SW480 (cell line): ENCODE results near the gene PDILT.
"Not testable (repeated sequence)": the region's sequence is repeated elsewhere in the genome, so short reads cannot be mapped to it uniquely, and the experiment has no call there.

Source experiments
- DNase-seq: peaks from one replicate; pipeline ENCODE4 v3.0.0-alpha.2; 2016; ENCODE audit warnings: low spot score

PDILT gene

DNA sequence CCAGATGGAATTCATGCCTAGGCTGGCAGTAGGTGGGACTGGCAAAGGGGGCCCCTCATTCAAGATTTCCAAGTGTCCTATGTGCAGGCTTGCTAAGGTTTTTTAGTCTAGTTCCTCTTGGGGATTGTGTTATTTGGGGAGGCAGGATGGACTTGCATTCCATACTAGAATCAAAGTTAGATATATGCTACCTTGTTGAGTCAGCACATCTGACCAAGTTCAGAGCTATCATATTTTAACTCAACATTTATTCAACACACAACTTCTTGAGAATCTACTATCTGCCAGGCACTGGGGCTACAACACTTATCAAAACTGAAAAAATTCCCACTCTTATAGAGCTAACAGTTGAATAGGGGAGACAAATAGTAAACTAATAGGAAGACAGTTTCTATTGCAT, 83.9 kb downstream of the PDILT start:
- no peak for DNase-seq

DNA sequence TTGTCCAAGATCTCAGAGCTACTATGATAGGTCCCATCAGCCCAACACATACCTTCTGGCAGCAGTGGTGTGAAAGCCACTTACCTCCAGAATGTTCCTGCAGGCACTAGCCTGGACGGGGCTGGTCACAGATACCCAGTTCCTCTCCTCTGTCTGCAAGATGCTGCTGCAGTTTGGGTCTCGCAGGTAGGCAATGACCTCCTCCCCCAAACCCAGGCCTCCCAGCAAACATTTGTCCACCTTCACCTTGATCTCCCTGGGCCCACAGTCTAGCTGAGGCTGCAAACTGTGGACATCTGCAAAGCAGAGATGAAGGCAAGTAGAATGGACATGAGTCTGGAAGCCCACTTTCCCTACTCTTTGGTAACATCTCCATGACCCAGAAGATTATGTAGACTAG, 84.4 kb downstream of the PDILT start:
- no peak for DNase-seq

DNA sequence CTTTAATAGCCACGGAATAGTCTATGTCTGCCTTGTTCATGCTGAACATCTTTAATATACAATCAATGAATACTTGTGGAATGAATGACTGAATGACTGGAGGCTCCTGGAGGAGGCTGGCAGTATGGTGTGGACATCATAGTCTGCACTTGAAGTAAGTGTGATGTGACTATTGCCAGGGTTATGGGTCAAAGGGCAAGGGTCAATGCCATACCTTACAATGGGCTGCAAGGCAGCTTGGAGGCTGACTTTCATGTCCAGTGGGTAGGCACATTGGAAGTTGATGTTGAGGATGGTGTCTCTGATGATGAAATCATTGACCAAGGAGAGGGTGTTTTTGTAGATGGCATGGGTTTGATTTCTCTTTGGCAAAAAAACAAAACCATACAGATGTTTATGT, 85.1 kb downstream of the PDILT start:
- no peak for DNase-seq

GRCh38 chr16:20318437-20318836, 86.1 kb downstream of the PDILT start:
- no peak for DNase-seq

DNA sequence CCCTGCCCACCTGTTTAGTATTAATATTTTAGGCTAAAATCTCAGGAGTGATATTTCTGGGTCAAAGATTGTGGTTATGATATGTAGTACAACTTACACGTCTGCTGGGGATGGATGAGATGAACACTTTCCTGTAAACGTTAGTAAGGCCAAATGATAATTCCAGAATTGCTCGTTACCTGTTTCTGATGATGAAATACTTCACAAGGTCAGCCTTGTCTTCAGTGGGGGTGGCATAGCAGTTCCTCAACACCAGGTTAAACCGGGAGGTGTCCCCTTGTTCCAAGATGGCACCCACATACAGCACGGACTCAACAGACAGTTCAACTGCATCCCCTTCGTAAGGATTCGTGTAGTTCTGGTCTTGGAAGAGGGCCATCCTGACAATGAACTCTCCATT, 86.5 kb downstream of the PDILT start:
- DNase-seq = no peak

- DNase-seq = no peak
Observed at GRCh38 chr16:20317117-20317516, 87.4 kb downstream of the PDILT start.

- DNase-seq = no peak
Observed at GRCh38 chr16:20316715-20317114, 87.8 kb downstream of the PDILT start.

GRCh38 chr16:20315764-20316163, 88.8 kb downstream of the PDILT start:
- no peak for DNase-seq

DNA sequence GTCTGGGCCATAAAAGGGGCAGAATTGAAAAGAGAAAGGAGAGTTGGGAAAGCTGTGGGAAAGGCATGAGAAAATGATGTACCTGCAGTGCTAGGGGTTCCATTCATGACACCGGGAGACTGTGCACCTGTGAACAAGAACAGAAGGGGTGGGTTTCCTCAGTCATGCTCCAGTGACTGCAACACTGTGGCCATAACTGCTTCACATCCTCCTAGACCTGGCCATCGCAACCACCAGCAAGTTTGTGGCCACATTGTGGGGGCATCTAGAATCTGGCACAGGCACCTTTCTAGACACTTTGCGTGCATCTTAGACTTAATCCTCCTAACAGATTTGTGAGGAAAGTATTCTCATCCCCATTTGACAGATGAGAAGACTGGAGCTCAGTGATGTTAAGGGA, 90.0 kb downstream of the PDILT start:
- no peak for DNase-seq

GRCh38 chr16:20313741-20314140, 90.8 kb downstream of the PDILT start:
- no peak for DNase-seq

GRCh38 chr16:20312536-20313095, 91.9 kb downstream of the PDILT start:
- DNase-seq = not testable (repeated sequence)

DNA sequence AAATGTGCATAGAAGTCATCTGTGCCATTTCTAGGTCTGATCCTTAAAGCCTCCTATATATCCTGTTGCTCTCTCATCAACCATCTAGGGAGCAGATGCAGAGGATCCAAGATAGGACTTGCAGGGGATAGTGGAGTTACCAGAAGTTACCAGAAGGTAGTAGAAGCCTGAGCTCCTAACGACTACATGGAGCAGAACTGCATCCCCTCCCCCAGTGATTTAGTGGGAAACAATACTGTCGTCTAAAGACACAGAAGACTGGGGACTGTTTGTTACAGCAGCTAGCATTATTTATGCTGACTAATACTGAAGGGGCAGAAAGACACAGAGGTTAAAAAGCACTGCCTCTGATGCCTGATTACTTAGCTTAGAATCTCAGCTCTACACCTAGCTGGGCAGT, 93.0 kb downstream of the PDILT start:
- DNase-seq = no peak

DNA sequence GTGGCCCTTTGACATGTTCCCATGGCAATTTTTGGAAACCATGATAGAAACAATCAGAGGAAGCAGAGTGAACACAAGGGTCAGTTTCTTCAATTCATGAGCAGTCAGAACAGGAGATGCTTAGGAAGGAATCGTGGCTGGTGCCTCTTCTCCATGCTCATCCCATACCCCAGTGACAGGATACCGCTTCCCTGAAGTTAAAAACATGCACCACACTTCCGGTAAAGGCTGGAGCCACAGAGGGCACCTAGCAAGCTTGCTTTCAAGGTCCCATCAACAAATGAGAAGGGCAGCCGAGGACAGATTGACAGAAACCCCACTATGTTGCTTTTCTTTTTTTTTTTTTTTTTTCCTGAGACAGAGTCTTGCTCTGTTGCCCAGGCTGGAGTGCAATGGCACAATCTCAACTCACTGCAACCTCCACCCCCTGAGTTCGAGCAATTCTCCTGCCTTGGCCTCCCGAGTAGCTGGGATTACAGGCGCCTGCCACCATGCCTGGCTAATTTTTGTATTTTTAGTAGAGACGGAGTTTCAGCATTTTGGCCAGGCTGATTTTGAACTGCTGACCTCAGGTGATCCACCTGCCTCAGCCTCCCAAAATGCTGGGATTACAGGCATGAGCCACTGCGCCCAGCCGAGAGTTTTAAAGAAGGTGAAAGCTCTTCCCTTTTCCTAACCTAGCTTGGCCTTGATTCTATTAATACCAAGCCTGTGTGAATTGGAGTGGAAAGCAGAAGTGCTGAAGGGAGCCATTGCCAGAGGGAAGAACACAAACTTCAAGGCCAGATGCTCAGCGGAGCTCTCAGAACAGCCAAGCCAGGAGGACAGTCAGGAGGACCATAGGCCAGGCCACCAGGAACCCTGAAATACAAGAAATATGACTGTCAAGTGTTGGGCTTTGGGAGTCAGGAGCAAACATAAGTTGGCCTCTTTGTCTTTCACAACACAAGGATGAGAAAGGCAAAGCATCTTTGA, 93.8 kb downstream of the PDILT start:
- no peak for DNase-seq

DNA sequence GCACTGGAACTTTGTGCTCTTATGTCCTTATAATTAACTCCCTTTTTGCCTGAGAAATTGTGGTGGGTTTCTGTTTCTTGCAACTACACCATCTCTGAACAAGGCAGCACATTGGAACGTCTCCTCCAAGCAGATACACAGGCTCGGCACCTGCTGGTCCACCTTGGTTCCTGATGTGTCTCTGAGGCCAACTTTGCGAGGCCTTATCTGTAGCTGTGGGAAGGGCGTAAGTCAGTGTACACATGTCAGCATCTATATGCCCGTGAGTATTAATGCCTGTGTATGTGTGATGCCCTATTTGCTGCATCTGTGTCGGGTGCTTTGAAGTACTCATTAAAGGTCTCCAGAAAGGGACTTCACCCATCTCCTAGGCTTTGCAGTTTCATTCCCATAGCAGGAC, 94.8 kb downstream of the PDILT start:
- DNase-seq = no peak
